ENCODE data around the gene POLD1.
"Not testable (repeated sequence)": the region's sequence is repeated elsewhere in the genome, so short reads cannot be mapped to it uniquely, and the experiment has no call there.

POLD1 gene

GRCh38 chr19:50435627-50436026, 51.5 kb downstream of the POLD1 start:
- no peak for DNase-seq (ENCODE audit: low read depth in 2 of 2)

- DNase-seq (ENCODE audit: low read depth in 2 of 2) = no peak
These were observed 53.8 kb downstream of the POLD1 start for GRCh38 chr19:50437862-50438449.

DNA sequence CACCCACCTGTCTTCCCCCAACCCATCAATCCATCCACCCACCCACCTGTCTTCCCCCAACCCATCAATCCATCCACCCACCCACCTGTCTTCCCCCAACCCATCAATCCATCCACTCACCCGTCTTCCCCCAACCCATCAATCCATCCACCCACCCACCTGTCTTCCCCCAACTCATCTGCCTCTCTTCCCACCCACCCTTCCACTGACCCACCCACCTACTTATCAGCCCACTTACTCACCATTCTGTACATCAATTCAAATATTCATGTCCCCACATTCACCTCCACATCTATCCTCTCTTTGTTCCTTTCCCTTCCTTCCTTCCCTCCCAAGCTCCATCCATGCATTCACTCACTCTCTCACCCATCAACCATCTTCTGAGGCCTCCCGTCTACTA, 55.0 kb downstream of the POLD1 start:
- not testable (repeated sequence) for DNase-seq (ENCODE audit: low read depth in 2 of 2)

GRCh38 chr19:50444059-50444458, 59.9 kb downstream of the POLD1 start:
- DNase-seq (ENCODE audit: low read depth in 2 of 2) = no peak

- DNase-seq (ENCODE audit: low read depth in 2 of 2) = no peak
These were observed 62.9 kb downstream of the POLD1 start for GRCh38 chr19:50447053-50447452.

DNA sequence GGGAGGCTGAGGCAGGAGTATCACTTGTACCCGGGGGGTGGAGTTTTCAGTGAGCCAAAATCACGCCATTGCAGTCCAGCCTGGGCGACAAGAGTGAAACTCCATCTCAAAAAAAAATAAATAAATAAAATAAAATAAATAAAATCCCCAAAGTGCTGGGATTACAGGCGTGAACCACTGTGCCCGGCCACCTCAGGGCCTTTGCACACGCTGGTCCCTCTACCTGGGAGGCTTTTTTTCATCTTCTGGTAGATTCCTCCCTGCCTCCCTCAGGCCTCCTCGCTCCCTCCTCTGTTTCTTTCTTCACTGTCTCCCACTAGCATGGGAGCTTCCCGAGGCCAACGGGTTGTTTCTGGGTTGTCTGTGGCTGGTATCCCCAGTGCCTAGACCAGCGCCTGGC, 63.6 kb downstream of the POLD1 start:
- DNase-seq (ENCODE audit: low read depth in 2 of 2) = no peak

DNA sequence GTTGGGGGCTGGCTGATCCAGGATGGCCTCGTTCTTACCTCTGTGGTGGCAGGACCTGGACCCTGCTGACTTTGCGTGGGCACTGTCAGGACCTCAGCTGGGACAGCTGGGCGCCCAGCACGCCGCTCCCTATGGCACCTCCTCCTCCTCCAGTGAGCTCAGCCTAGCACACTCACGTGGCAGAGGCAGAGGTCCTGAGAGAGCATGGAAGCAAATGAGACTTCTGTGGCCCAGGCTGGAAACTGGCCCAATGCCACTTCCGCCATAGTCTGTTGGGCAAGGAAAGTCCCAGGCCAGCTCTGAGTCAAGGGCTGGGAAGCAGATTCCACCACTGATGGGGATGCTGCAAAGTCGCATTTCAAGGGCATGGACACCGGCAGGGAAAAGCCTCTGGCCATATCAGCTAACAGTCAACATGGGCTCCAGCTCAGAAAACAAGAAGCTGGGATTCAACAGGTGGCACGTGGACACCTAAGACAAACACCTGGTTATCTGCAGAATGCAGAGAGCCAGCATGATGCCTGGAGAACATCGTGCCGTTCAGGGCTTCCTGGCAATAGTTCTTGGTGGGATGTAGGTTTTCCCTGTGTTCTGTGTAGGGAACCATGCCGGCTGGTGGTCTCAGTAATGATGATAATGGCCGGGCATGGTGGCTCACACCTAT, 65.2 kb downstream of the POLD1 start:
- DNase-seq (ENCODE audit: low read depth in 2 of 2) = no peak

DNA sequence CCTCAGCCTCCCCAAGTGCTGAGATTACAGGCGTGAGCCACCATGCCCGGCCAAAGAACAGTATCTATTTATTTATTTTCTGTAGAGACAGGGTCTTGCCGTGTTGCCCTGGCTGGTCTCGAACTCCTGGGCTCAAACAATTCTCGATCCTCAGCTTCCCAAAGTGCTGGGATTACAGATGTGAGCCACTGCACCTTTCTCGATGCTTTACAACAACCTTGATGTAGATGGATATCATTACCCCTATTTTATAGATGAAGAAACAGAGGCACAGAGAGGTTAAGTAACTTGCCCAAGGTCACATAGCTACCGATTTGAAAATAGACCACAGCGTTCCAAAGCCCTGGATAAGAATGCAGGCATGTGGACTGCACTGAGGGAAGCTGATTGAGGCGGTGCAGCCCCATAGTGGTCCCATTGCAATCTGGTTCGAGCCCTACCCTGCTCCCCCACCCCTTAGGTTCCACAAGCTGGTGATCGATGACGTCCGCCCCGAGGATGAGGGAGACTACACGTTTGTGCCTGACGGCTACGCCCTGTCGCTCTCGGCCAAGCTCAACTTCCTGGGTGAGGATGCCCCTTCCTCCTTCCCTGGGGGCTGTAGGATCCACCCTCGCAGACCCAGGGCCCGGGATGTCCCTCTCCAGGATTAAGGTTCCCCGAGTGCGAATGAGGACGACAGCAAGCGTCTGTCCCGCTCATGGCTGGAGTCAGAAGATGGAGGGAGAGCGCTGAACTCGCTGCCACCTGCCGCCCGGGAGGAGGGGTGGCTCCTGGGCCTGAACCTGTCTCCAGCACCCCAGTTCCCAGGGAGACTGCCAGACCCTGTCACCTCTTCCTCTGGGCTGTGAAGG, 66.4 kb downstream of the POLD1 start:
- DNase-seq (ENCODE audit: low read depth in 2 of 2) = no peak

- no peak for DNase-seq (ENCODE audit: low read depth in 2 of 2)
These were observed 67.0 kb downstream of the POLD1 start for GRCh38 chr19:50451223-50451534.

DNA sequence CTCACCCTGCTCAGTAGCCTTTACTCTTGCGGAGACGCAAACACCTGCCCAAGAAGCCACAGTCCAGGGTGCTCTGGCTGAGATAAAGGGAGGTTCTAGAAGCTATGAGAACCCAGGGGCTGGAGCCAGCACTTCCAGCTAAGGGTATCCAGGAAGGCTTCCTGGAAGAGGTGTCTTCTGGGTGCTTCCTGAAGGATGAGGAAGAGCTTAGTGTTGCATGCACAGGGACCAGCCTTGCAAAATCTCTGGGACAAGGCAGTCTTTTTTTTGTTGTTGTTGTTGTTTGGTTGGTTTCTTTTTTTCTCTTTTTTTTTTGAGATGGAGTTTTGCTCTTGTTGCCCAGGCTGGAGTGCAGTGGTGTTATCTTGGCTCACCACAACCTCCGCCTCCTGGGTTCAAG, 69.1 kb downstream of the POLD1 start:
- no peak for DNase-seq (ENCODE audit: low read depth in 2 of 2)

DNA sequence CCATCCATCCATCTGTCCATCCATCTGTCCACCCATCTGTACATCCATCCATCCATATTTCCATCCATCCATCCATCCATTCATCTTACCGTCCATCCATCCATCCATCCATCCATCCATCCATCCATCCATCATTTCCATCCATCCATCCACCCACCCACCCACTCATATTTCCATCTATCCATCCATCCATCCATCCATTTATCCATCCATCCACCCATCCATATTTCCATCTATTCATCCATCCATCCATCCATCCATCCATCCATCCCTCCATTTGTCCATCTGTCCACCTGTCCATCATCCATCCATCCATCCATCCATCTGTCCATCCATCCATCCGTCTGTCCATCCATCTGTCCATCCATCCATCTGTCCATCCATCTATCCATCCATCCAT, 71.8 kb downstream of the POLD1 start:
- no peak for DNase-seq (ENCODE audit: low read depth in 2 of 2)

- DNase-seq (ENCODE audit: low read depth in 2 of 2) = no peak
These were observed 73.2 kb downstream of the POLD1 start for GRCh38 chr19:50457300-50457699.

DNA sequence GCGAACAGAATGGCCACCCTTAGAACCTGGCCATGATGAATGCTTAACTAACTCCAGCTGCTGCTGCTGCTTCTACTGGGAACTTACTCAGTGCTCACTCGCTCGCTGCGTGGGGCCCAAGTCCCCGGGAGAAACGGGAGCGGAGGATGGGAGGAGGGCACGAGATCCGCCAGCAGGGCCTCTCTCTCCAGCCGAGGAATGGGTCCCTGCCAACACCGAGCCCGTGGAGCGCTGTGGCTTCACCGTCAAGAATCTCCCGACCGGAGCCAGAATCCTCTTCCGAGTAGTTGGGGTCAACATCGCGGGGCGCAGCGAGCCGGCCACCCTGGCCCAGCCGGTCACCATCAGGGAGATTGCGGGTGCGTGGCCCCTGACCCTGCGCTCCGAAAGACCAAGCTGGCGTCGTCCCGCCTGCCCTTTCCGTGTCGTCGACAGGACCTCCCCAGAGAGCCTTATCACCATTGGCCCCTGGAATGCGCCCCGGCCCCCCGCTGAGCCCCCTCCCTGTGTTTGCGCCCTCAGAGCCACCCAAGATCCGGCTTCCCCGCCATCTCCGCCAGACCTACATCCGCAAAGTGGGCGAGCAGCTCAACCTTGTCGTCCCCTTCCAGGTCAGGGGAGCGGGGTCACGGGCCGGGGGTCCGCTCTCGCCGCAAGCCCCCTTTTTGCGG, 74.4 kb downstream of the POLD1 start:
- no peak for DNase-seq (ENCODE audit: low read depth in 2 of 2)

DNA sequence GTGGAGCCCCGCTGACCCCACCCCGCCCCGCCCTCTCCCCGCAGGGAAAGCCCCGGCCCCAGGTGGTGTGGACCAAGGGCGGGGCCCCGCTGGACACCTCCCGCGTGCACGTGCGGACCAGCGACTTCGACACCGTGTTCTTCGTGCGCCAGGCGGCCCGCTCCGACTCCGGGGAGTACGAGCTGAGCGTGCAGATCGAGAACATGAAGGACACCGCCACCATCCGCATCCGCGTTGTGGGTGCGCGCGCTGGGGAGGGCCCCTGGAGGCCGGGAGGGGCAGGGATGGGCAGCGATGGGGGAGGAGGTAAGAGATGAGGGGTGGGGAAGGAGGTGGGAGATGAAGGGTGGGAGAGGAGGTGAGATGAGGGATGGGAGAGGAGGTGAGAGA, 74.9 kb downstream of the POLD1 start:
- DNase-seq (ENCODE audit: low read depth in 2 of 2) = no peak

DNA sequence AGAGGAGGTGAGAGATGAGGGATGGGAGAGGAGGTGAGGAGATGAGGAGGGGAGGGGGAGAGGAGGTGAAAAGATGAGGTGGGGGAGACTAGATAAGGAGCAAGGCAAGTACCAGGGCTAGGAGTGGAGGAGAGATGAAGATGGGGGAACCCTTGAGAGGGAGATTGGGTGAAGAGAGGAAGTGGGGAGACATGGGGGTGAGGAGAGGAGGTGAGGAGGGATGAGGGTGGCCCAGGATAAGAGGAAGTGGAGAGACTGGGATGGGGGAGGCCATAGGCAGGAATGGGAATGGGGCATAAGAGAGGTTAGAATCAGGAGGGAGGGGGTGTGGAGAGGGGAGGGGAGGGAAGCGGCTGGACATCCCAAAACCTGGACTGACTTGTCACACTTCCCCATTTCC, 75.5 kb downstream of the POLD1 start:
- no peak for DNase-seq (ENCODE audit: low read depth in 2 of 2)

DNA sequence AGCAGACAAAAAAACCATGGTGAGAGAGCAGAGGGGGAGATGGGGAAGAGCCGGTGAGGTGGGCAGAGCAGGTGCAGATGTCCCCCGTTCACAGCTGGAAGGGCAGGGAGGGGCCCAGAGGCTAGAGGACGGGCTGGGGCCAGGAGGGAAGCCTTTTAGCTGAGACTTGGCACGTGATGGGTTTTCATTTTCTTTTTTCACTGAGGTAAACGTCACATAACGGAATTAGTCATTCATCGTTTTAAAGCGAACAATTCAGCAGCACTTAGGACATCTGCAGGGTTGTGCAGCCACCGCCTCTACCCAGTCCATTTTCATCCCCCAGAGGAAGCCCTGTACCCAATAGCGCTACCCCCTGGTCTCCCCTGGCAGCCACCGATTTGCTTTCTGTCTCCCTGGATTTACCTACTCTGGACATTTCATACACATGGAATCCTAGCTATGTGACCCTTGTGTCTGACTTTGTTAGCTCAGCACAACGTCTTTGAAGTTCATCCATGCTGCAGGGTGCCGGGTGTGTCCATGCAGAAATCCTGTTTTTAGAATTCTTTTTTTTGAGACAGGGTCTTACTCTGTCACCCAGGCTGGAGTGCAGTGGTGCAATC, 76.1 kb downstream of the POLD1 start:
- DNase-seq (ENCODE audit: low read depth in 2 of 2) = no peak

GRCh38 chr19:50461066-50461875, 77.1 kb downstream of the POLD1 start:
- DNase-seq (ENCODE audit: low read depth in 2 of 2) = peak; percentile 24 to 52

- DNase-seq (ENCODE audit: low read depth in 2 of 2) = no peak
These were observed 78.8 kb downstream of the POLD1 start for GRCh38 chr19:50462970-50463369.

- DNase-seq (ENCODE audit: low read depth in 2 of 2) = no peak
These were observed 80.2 kb downstream of the POLD1 start for GRCh38 chr19:50464348-50464747.

- no peak for DNase-seq (ENCODE audit: low read depth in 2 of 2)
These were observed 80.9 kb downstream of the POLD1 start for GRCh38 chr19:50465000-50465399.

- no peak for DNase-seq (ENCODE audit: low read depth in 2 of 2)
These were observed 82.0 kb downstream of the POLD1 start for GRCh38 chr19:50465986-50466705.
